IMR-90 (cell line): ENCODE data around the gene MCF2L2. TPM values are rescaled to one million over a fixed set of nuclear protein-coding genes. Genes with fewer than 3 reads are reported as not detected.

Experiments used
- ATAC-seq: fragments of 200-7000 bp; cut with Tn5 transposase; 2 replicates; pipeline ENCODE4 v1.9.1; 2020; ENCODE audit warnings: low read depth, mild to moderate bottlenecking, moderate library complexity
- BruUV-seq: library from RNA; stranded (reverse); fragments of 400-500 nt; replicated peaks from 2 replicates; lab custom pipeline; 2021; lab: Mats Ljungman, UMichigan
- CTCF ChIA-PET: fragments of 300-600 bp; formaldehyde crosslinking; extraction: SDS; loops from one replicate; lab custom pipeline; 2021; ENCODE audit warnings: antibody characterized with exemption; lab: Yijun Ruan, JAX
- POLR2A ChIA-PET: fragments of 300-600 bp; sonication (Branson Sonifier 250); formaldehyde crosslinking; loops from one replicate; lab custom pipeline; 2022; ENCODE audit warnings: antibody characterized with exemption; ENCODE audit not compliant: unreplicated experiment; lab: Charles Lee
- DNase-seq: peaks from one replicate; pipeline ENCODE4 v3.0.0; 2013
- H2AFZ ChIP-seq: replicated peaks from 2 replicates; pipeline ENCODE3; 2013; ENCODE audit warnings: low read length, mild to moderate bottlenecking; ENCODE audit not compliant: poor library complexity
- H2AK5ac ChIP-seq: 2 replicates; pipeline ENCODE4 v1.6.1; 2013; ENCODE audit warnings: low read depth, low read length, inconsistent platforms
- H2AK9ac ChIP-seq: replicated peaks from 2 replicates; pipeline ENCODE3; 2013; ENCODE audit warnings: mild to moderate bottlenecking, low read depth, low read length, moderate library complexity; ENCODE audit not compliant: poor library complexity
- H2BK120ac ChIP-seq: 2 replicates; pipeline ENCODE4 v1.6.1; 2013; ENCODE audit warnings: low read depth, low read length, inconsistent platforms
- H2BK15ac ChIP-seq: 3 replicates; pipeline ENCODE4 v1.6.1; 2013; ENCODE audit warnings: low read depth, low read length, inconsistent platforms
- H2BK20ac ChIP-seq: 2 replicates; pipeline ENCODE4 v1.6.1; 2013; ENCODE audit warnings: low read depth, mild to moderate bottlenecking, inconsistent platforms, low read length, moderate library complexity
- H2BK5ac ChIP-seq: 2 replicates; pipeline ENCODE4 v1.6.1; 2013; ENCODE audit warnings: mild to moderate bottlenecking, low read depth, low read length, inconsistent platforms; ENCODE audit not compliant: poor library complexity, severe bottlenecking
- H3K14ac ChIP-seq: replicated peaks from 2 replicates; pipeline ENCODE4 v1.6.1; 2013; ENCODE audit warnings: low read depth, low read length, inconsistent platforms
- H3K18ac ChIP-seq: 2 replicates; pipeline ENCODE4 v1.6.1; 2013; ENCODE audit warnings: low read depth, low read length, control low read depth
- H3K23ac ChIP-seq: 2 replicates; pipeline ENCODE4 v1.6.1; 2013; ENCODE audit warnings: low read depth, low read length, inconsistent platforms
- H3K27ac ChIP-seq: 2 replicates; pipeline ENCODE4 v1.5.1; 2013; ENCODE audit warnings: mild to moderate bottlenecking, control low read depth, low read length; ENCODE audit not compliant: insufficient read depth
- H3K27me3 ChIP-seq: 2 replicates; pipeline ENCODE4 v1.6.1; 2013; ENCODE audit warnings: low read length; ENCODE audit not compliant: control insufficient read depth, insufficient read depth
- H3K36me3 ChIP-seq: 2 replicates; pipeline ENCODE4 v1.6.1; 2013; ENCODE audit warnings: low read length, mixed read lengths; ENCODE audit not compliant: control insufficient read depth, insufficient read depth
- H3K4ac ChIP-seq: 2 replicates; pipeline ENCODE4 v1.6.1; 2013; ENCODE audit warnings: low read depth, low read length, inconsistent platforms
- H3K4me1 ChIP-seq: 2 replicates; pipeline ENCODE4 v1.6.1; 2013; ENCODE audit warnings: low read length, mixed read lengths; ENCODE audit not compliant: control insufficient read depth, insufficient read depth
- H3K4me2 ChIP-seq: 2 replicates; pipeline ENCODE4 v1.6.1; 2013; ENCODE audit warnings: low read depth, mild to moderate bottlenecking, control low read depth, low read length, moderate library complexity
- H3K4me3 ChIP-seq: 2 replicates; pipeline ENCODE4 v1.5.1; 2013; ENCODE audit warnings: low read depth, mild to moderate bottlenecking, control low read depth, low read length, moderate library complexity; ENCODE audit not compliant: insufficient read depth
- H3K56ac ChIP-seq: 2 replicates; pipeline ENCODE4 v1.6.1; 2013; ENCODE audit warnings: low read length, inconsistent platforms; ENCODE audit not compliant: insufficient read depth; ENCODE audit errors: extremely low read depth
- H3K79me1 ChIP-seq, 2 experiments: 2 replicates each; pipeline ENCODE4 v1.6.1; 2013; ENCODE audit warnings: low read length in 2 of 2, inconsistent platforms in 1 of 2, low read depth in 1 of 2
- H3K9ac ChIP-seq: 2 replicates; pipeline ENCODE4 v1.6.1; 2013; ENCODE audit warnings: low read depth, low read length, control low read depth
- H3K9me1 ChIP-seq: 2 replicates; pipeline ENCODE4 v1.6.1; 2013; ENCODE audit warnings: low read length, inconsistent platforms; ENCODE audit not compliant: insufficient read depth
- H3K9me3 ChIP-seq: 2 replicates; pipeline ENCODE4 v1.6.1; 2013; ENCODE audit warnings: low read length; ENCODE audit not compliant: control insufficient read depth, insufficient read depth
- H4K20me1 ChIP-seq: 2 replicates; pipeline ENCODE4 v1.6.1; 2013; ENCODE audit warnings: low read length, inconsistent platforms; ENCODE audit not compliant: insufficient read depth
- H4K5ac ChIP-seq: 2 replicates; pipeline ENCODE4 v1.6.1; 2013; ENCODE audit warnings: mild to moderate bottlenecking, low read depth, low read length, control low read depth
- H4K8ac ChIP-seq, 2 experiments: 2 replicates each; pipeline ENCODE4 v1.6.1; 2013; ENCODE audit warnings: low read depth in 2 of 2, low read length in 2 of 2, control low read depth in 1 of 2, inconsistent platforms in 1 of 2
- H4K91ac ChIP-seq: 2 replicates; pipeline ENCODE4 v1.6.1; 2013; ENCODE audit warnings: low read depth, low read length, inconsistent platforms; ENCODE audit not compliant: insufficient read depth
- FOS ChIP-seq: fragments of 150-350 bp; IDR thresholded peaks from 2 replicates; pipeline ENCODE4 v1.6.1; 2016; ENCODE audit warnings: low read depth, low read length
- MAFK ChIP-seq: IDR thresholded peaks from 2 replicates; pipeline ENCODE4 v1.6.1; 2012; ENCODE audit warnings: low read depth, low read length, improper control_type of control experiment
- MXI1 ChIP-seq: IDR thresholded peaks from 2 replicates; pipeline ENCODE4 v1.6.1; 2012; ENCODE audit warnings: low read depth, mild to moderate bottlenecking, low read length, moderate library complexity, borderline replicate concordance
- NFE2L2 ChIP-seq: fragments of 150-350 bp; IDR thresholded peaks from 2 replicates; pipeline ENCODE4 v1.6.1; 2016; ENCODE audit warnings: low read depth, mild to moderate bottlenecking, low read length
- WGBS, 2 experiments: methylation state at CpG; one replicate each; pipeline versions ENCODE4 v1.1.5 to v1.1.7; 2013; ENCODE audit warnings: missing lambda C conversion rate in 2 of 2; ENCODE audit not compliant: insufficient read length in 1 of 2; ENCODE audit errors: extremely low coverage in 2 of 2; 5-methylcytosine and 5-hydroxymethylcytosine counted together
- dilution Hi-C: fragments of 300-500 bp; cut with HindIII; formaldehyde crosslinking; loops from one replicate; pipeline ENCODE4 v1.14.3; 2018; ENCODE audit warnings: low sequenced_read_pairs; ENCODE audit not compliant: unreplicated experiment
- in situ Hi-C: fragments of 300-500 bp; cut with MboI; formaldehyde crosslinking; loops from 3 replicates; pipeline ENCODE4 v1.14.3; 2019; ENCODE audit warnings: low sequenced_read_pairs, inconsistent platforms, mixed read lengths
- intact Hi-C: fragments of 100-400 bp; cut with micrococcal nuclease; formaldehyde crosslinking; loops from 2 replicates; pipeline ENCODE4 v1.10.0; 2022
- polyA plus RNA-seq, 3 experiments: library from polyadenylated mRNA; depleted of rRNA; stranded (reverse); fragments of >200 nt; gene quantifications; 2 replicates each; pipeline ENCODE4 v1.2.3, GENCODE V29; 2012; ENCODE audit warnings: low replicate concordance in 1 of 3
- total RNA-seq: library from RNA; depleted of rRNA; stranded (reverse); fragments of >200 nt; gene quantifications from 2 replicates; pipeline ENCODE4 v1.2.3, GENCODE V29; 2012

Gene MCF2L2
- total and polyA plus RNA-seq, 2 of the 4 experiments (the other 2 are of a cell fraction) = under 0.01 TPM; not detected in 1

DNA sequence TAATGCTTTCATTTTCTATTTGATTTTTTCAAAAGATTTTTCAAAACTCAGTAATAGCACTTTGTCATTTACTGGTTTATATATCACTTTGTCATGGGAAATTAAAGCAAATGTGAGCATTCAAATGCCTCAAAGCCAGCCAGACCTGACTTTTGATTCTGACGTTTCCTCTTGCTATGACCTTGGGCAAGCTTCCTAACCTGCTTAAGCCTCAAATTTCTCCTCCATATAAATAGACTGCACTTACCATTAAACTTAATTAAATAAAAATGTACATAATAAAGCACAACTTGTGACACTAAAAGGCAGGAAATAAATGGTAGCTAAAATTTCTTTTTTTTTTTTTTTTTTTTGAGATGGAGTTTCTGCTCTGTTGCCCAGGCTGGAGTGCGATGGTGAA is 19.2 kb downstream of the MCF2L2 start:
- no peak overlapping the region for H3K14ac ChIP-seq
- H2AK5ac ChIP-seq = no peak overlapping the region
- H3K23ac ChIP-seq = no peak overlapping the region
- no peak overlapping the region for H3K9ac ChIP-seq
- H3K79me1 ChIP-seq = no peaks in the 10 kb centered on the region
- no peak overlapping the region for H3K27ac ChIP-seq
- no peaks in the 10 kb centered on the region for H3K36me3 ChIP-seq
- no peaks in the 10 kb centered on the region; the same call in 1 of the 2 replicates for H4K20me1 ChIP-seq
- no peak overlapping the region for H2BK120ac ChIP-seq
- TF ChIP-seq NFE2L2 = no peak
- TF ChIP-seq MXI1 = no peak
- no peak for TF ChIP-seq FOS
- no peak for TF ChIP-seq MAFK
- BruUV-seq = no TSS peak
- POLR2A ChIA-PET = no interaction called here
- no peak overlapping the region for H3K56ac ChIP-seq
- H2BK20ac ChIP-seq = no peak overlapping the region
- H4K8ac ChIP-seq = no peak overlapping the region
- no peak overlapping the region for H2AK9ac ChIP-seq
- intact Hi-C loops (no loop called here), in situ Hi-C loops (no loop called here), dilution Hi-C loops (no loop called here)
- DNase-seq (no peak), ATAC-seq (no peak)
- no peaks in the 10 kb centered on the region for H3K9me1 ChIP-seq
- WGBS, 2 experiments = no CpG with 5 or more reads among the region's 2 CpGs
- no peak overlapping the region for H4K5ac ChIP-seq
- H3K9me3 ChIP-seq = no peaks in the 10 kb centered on the region
- no peak overlapping the region for H4K91ac ChIP-seq
- no peak overlapping the region for H2BK5ac ChIP-seq
- no peaks in the 10 kb centered on the region for H3K4me1 ChIP-seq
- H2AFZ ChIP-seq = no peak overlapping the region
- CTCF ChIA-PET = no interaction called here
- no peak overlapping the region for H3K4me3 ChIP-seq
- H3K4ac ChIP-seq = no peak overlapping the region
- H2BK15ac ChIP-seq = no peak overlapping the region
- peaks cover 15% of the 10 kb centered on the region for H3K27me3 ChIP-seq
- no peak overlapping the region for H3K4me2 ChIP-seq
- H3K18ac ChIP-seq = no peak overlapping the region
